CD4-positive, alpha-beta memory T cell (primary cell): ENCODE data around the gene IL23R. TPM values are rescaled to one million over a fixed set of nuclear protein-coding genes. Genes with fewer than 3 reads are reported as not detected.
"Not testable (repeated sequence)": the region's sequence is repeated elsewhere in the genome, so short reads cannot be mapped to it uniquely, and the experiment has no call there.

ENCODE experiments used
- CTCF ChIA-PET: fragments of 350-600 bp; sonication (Branson Sonifier 250); formaldehyde crosslinking; loops from one replicate; lab custom pipeline; 2021; ENCODE audit warnings: inconsistent platforms; ENCODE audit not compliant: partially characterized antibody; lab: Charles Lee
- POLR2A ChIA-PET: fragments of 350-600 bp; sonication (Branson Sonifier 250); formaldehyde crosslinking; loops from one replicate; lab custom pipeline; 2021; ENCODE audit not compliant: partially characterized antibody; lab: Charles Lee
- DNase-seq, 5 donors: peaks; one replicate each; pipeline versions ENCODE4 v3.0.0 to v3.0.0-alpha.2; 2020 to 2022; ENCODE audit warnings: mixed read lengths in 1 of 5
- H3K27ac ChIP-seq: one replicate; pipeline ENCODE4 v1.7.0; 2013; ENCODE audit warnings: low read depth, low read length
- H3K27me3 ChIP-seq: 2 replicates; pipeline ENCODE4 v1.7.0; 2013; ENCODE audit warnings: mild to moderate bottlenecking, low read length, moderate library complexity; ENCODE audit not compliant: insufficient read depth
- H3K36me3 ChIP-seq: 2 replicates; pipeline ENCODE4 v1.7.0; 2013; ENCODE audit warnings: mild to moderate bottlenecking, low read length, moderate library complexity; ENCODE audit not compliant: insufficient read depth
- H3K4me1 ChIP-seq: 2 replicates; pipeline ENCODE4 v1.7.0; 2013; ENCODE audit warnings: mild to moderate bottlenecking, low read length, moderate library complexity; ENCODE audit not compliant: insufficient read depth
- H3K4me3 ChIP-seq, 2 donors: one replicate each; pipeline ENCODE4 v1.7.0; 2013; ENCODE audit warnings: low read length in 2 of 2, mild to moderate bottlenecking in 1 of 2
- H3K9me3 ChIP-seq, 2 donors: one replicate each; pipeline ENCODE4 v1.7.0; 2013; ENCODE audit warnings: low read length in 2 of 2, control low read depth in 1 of 2; ENCODE audit not compliant: control insufficient read depth in 1 of 2
- H3K27ac Mint-ChIP-seq, 7 donors: one replicate each; pipeline ENCODE4 v1.8.0; 2020 to 2021; ENCODE audit warnings: mixed read lengths in 7 of 7, mild to moderate bottlenecking in 6 of 7, inconsistent platforms in 3 of 7, moderate library complexity in 3 of 7
- H3K27me3 Mint-ChIP-seq, 2 donors: one replicate each; pipeline ENCODE4 v1.8.0; 2020 to 2021; ENCODE audit warnings: mixed read lengths in 2 of 2
- H3K36me3 Mint-ChIP-seq, 2 donors: one replicate each; pipeline ENCODE4 v1.8.0; 2020 to 2021; ENCODE audit warnings: mixed read lengths in 2 of 2, inconsistent platforms in 1 of 2, mild to moderate bottlenecking in 1 of 2
- H3K4me1 Mint-ChIP-seq, 4 donors: one replicate each; pipeline ENCODE4 v1.8.0; 2020 to 2021; ENCODE audit warnings: mixed read lengths in 4 of 4, mild to moderate bottlenecking in 1 of 4
- H3K4me3 Mint-ChIP-seq, 8 donors: one replicate each; pipeline ENCODE4 v1.8.0; 2020 to 2021; ENCODE audit warnings: mixed read lengths in 8 of 8, mild to moderate bottlenecking in 7 of 8, moderate library complexity in 6 of 8, inconsistent platforms in 3 of 8
- H3K9me3 Mint-ChIP-seq, 8 donors: one replicate each; pipeline ENCODE4 v1.8.0; 2020 to 2021; ENCODE audit warnings: mixed read lengths in 8 of 8, mild to moderate bottlenecking in 5 of 8, inconsistent platforms in 3 of 8, moderate library complexity in 1 of 8
- intact Hi-C: fragments of 100-400 bp; cut with micrococcal nuclease; formaldehyde crosslinking; loops from one replicate; pipeline ENCODE4 v1.15.1; 2023
- polyA plus RNA-seq, 2 donors: library from polyadenylated mRNA; unstranded; fragments of 300-500 nt; fragmentation: Illumina TruSeq; gene quantifications; one replicate each; pipeline ENCODE4 v1.2.3, GENCODE V29; 2021
- total RNA-seq, 2 experiments: library from RNA; stranded (reverse); gene quantifications; one replicate each; pipeline ENCODE4 v1.2.3, GENCODE V29; 2021

IL23R gene
- total and polyA plus RNA-seq, 4 experiments from 2014 or later, result 0.47 to 2.6 (median 1.5) TPM

DNA sequence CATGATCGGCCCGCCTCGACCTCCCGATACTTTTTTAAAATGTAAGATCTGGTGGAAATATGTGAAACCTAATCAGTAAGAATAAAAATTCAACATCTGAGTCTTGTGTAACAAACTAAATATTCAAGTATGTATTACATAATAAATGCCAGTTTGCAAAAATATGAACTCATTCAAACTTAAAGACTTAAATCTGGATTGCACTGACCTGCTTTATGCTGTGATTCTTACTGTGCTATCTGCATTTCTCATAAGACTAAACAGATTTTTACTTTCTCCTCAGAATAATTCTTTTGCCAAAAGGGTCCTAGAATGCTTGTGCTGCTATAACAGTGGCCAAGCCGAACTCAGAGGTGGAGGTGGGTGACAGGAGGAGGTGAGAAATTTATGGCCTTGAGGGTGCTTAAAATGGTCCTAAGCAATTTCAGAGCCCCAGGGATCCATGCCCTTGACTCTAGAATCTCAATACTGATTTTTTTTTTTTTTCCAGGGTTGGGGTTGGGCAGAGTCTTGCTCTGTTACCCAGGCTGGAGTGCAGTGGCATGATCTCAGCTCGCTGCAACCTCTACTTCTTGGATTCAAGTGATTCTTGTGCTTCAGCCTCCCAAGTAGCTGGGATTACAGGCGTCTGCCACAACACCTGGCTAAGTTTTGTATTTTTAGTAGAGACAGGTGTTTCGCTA lies 38.2 kb downstream of the IL23R start:
- Histone ChIP-seq H3K4me3 (no peak overlapping the region), H3K36me3 (no peaks in the 10 kb centered on the region), H3K27ac (no peak overlapping the region), H3K9me3 (no peaks in the 10 kb centered on the region), H3K4me1 (no peaks in the 10 kb centered on the region), H3K27me3 (no peaks in the 10 kb centered on the region)
- POLR2A ChIA-PET, result no interaction called here
- Mint-ChIP-seq H3K9me3 (no peaks in the 10 kb centered on the region), H3K27me3 (peaks cover 0 to 1% of the 10 kb centered on the region in 2 donors), H3K27ac (no peak overlapping the region), H3K4me3 (no peak overlapping the region), H3K36me3 (no peaks in the 10 kb centered on the region), H3K4me1 (no peaks in the 10 kb centered on the region)
- CTCF ChIA-PET, result interaction anchor here (1.0 to 2.1 kb wide), 2 partner anchors 9 to 55 kb away, joined by 3 to 10 read pairs; no protein-coding TSS in a partner anchor
- intact Hi-C loops, result no loop called here
- DNase-seq, result no peak

DNA sequence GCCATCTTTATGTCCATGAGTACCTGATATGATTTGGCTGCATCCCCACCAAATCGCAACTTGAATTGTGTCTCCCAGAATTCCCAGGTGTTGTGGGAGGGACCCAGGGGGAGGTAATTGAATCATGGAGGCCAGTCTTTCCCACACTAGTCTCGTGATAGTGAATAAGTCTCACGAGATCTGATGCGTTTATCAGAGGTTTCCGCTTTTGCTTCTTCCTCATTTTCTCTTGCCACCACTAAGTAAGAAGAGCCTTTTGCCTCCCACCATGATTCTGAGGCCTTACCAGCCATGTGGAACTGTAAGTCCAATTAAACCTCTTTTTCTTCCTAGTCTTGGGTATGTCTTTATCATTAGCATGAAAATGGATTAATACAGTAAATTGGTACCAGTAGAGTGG lies 41.1 kb downstream of the IL23R start:
- H3K36me3 Mint-ChIP-seq, H3K9me3 ChIP-seq, H3K36me3 ChIP-seq, H3K27ac ChIP-seq, H3K27me3 ChIP-seq, H3K27me3 Mint-ChIP-seq, intact Hi-C loops, H3K27ac Mint-ChIP-seq, DNase-seq, H3K9me3 Mint-ChIP-seq, H3K4me3 ChIP-seq, POLR2A ChIA-PET, H3K4me3 Mint-ChIP-seq: not testable (repeated sequence)
- H3K4me1 Mint-ChIP-seq, result peaks cover 6 to 11% (median 9%) of the 10 kb centered on the region in 4 donors
- CTCF ChIA-PET, result interaction anchor here (0.6 to 1.2 kb wide), 2 partner anchors 37 to 59 kb away, joined by 3 read pairs; no protein-coding TSS in a partner anchor
- H3K4me1 ChIP-seq, result peaks cover 13% of the 10 kb centered on the region

DNA sequence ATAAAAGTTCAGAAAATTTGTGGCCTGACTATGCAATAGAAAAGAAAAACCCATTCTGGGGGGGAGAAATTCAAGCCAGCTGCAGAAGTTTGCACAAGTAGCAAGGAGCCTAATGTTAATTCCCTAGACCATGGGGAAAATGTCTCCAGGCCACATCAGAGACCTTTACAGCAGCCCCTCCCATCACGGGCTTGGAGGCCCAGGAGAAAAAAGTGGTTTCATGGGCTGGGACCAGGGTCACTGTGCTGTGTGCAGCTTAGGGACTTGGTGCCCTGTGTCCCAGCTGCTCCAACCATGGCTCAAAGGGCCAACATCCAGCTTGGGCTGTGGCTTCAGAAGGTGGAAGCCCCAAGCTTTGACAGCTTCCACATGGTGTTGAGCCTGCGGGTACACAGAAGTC lies 42.0 kb downstream of the IL23R start:
- intact Hi-C loops, result no loop called here
- POLR2A ChIA-PET, result no interaction called here
- CTCF ChIA-PET, result interaction anchor here (1.2 to 8.9 kb wide), 5 partner anchors 17 to 444 kb away, joined by 3 to 212 read pairs (median 67); no protein-coding TSS in a partner anchor

DNA sequence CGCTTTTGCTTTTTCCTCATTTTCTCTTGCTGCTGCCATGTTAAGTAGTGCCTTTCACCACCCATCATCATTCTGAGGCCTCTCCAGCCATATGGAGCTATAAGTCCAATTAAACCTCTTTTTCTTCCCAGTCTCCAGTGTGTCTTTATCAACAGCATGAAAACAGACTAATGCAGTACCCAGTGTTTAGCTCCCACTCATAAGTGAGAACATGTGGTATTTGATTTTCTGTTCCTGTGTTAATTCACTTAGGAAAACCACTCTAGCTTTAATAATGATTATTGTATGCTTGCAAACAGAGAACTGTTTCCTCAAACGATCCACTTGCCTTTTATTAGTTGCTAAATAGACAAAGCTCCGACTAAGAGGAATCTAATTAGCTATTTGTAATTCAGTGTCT lies 43.3 kb downstream of the IL23R start:
- H3K4me1 Mint-ChIP-seq, result peaks cover 10 to 18% (median 14%) of the 10 kb centered on the region in 4 donors
- peaks cover 14% of the 10 kb centered on the region for H3K4me1 ChIP-seq
- H3K27me3 ChIP-seq, result no peaks in the 10 kb centered on the region
- H3K4me3 ChIP-seq, result no peak overlapping the region
- no peaks in the 10 kb centered on the region for H3K9me3 ChIP-seq
- ChIA-PET CTCF (interaction anchor here (1.2 to 8.9 kb wide), 10 partner anchors 9 to 445 kb away, joined by 3 to 212 read pairs (median 17); no protein-coding TSS in a partner anchor), POLR2A (interaction anchor here (1.9 kb wide), 1 partner anchor 156 kb away, joined by 5 read pairs; the partner anchor contains the start of gene SLC35D1)
- H3K27ac Mint-ChIP-seq, result no peak overlapping the region
- intact Hi-C loops, result no loop called here
- peaks cover 0 to 1% of the 10 kb centered on the region in 2 donors for H3K27me3 Mint-ChIP-seq
- no peak for DNase-seq
- H3K36me3 ChIP-seq, result no peaks in the 10 kb centered on the region
- no peaks in the 10 kb centered on the region for H3K36me3 Mint-ChIP-seq
- H3K27ac ChIP-seq, result no peak overlapping the region
- no peaks in the 10 kb centered on the region for H3K9me3 Mint-ChIP-seq
- H3K4me3 Mint-ChIP-seq, result no peak overlapping the region

More for the DNA sequence above, 42.0 kb downstream of the IL23R start:
- Mint-ChIP-seq H3K9me3 (no peaks in the 10 kb centered on the region), H3K27me3 (peaks cover 0 to 1% of the 10 kb centered on the region in 2 donors), H3K4me3 (no peak overlapping the region), H3K4me1 (peaks cover 9 to 17% (median 12%) of the 10 kb centered on the region in 4 donors), H3K36me3 (no peaks in the 10 kb centered on the region), H3K27ac (no peak overlapping the region)
- H3K9me3 ChIP-seq, result no peaks in the 10 kb centered on the region
- H3K36me3 ChIP-seq, result no peaks in the 10 kb centered on the region
- no peak overlapping the region for H3K27ac ChIP-seq
- no peak for DNase-seq
- no peaks in the 10 kb centered on the region for H3K27me3 ChIP-seq
- peaks cover 14% of the 10 kb centered on the region for H3K4me1 ChIP-seq
- H3K4me3 ChIP-seq, result no peak overlapping the region

DNA sequence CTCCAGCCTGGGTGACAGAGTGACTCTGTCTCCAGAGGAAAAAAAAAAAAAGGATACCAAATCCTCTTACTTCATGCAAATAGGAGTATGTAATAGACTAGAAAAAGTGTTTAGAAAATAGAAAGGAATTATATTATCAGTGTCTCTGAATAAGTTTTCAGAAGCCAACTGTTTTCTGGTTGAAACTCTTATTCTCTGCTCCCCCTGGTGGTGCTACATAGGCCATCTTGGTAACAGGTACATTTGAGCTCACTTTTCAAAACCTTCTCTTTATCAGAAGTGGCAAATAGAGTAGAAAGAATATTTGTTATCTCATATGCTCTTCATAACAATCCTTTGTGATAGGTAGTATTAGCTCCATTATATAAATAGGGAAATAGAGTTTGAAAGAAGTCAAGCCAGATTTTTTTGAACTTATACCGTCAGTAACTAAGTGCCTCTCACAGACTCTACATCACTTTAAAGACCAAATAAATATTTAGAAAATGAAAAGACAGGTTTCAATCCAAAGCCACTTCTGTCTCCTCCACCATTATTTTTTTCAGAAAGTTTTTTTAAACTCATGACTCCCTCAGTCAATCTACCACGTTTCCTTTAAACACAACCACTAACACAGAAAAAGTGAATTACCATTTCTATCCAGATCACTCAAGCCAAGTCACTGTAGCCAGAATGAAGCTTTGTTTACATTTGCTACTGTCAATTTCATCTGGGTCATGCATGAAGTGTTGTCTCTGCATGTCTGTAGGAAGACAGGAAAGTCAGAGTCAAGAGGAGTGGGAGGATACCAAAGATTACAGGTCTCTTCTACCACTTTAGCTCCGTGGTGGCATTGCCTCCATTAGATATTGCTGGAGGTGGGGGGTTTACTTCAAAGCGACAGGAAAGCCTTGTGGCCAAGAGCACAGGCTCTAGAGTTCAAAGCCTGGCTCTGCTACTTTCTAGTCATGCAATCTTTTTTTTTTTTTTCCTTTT lies 45.6 kb downstream of the IL23R start:
- Histone ChIP-seq H3K27me3 (no peaks in the 10 kb centered on the region), H3K4me1 (peaks cover 14% of the 10 kb centered on the region), H3K9me3 (no peaks in the 10 kb centered on the region), H3K27ac (no peak overlapping the region), H3K36me3 (no peaks in the 10 kb centered on the region), H3K4me3 (no peak overlapping the region)
- intact Hi-C loops, result loop anchor here (1.0 to 5.0 kb wide), 4 partner anchors 40 to 216 kb away; no protein-coding TSS in a partner anchor
- Mint-ChIP-seq H3K4me3 (peak overlapping the region in 3 of 8 donors; percentile 0 to 7 (median 0)), H3K36me3 (no peaks in the 10 kb centered on the region), H3K27me3 (no peaks in the 10 kb centered on the region), H3K27ac (peak overlapping the region in 5 of 7 donors; percentile 0 to 68 (median 4)), H3K9me3 (no peaks in the 10 kb centered on the region), H3K4me1 (peaks cover 10 to 18% (median 14%) of the 10 kb centered on the region in 4 donors)
- ChIA-PET CTCF (interaction anchor here (0.7 to 8.9 kb wide), 48 partner anchors 9 to 455 kb away, joined by 3 to 212 read pairs (median 4); partner anchors contain the start of genes C1orf141 and MIER1), POLR2A (interaction anchor here (0.7 to 1.1 kb wide), 3 partner anchors 68 to 216 kb away, joined by 3 to 5 read pairs (median 4); partner anchors contain the start of gene SLC35D1)
- peak; percentile 50 to 61 (median 53) for DNase-seq

DNA sequence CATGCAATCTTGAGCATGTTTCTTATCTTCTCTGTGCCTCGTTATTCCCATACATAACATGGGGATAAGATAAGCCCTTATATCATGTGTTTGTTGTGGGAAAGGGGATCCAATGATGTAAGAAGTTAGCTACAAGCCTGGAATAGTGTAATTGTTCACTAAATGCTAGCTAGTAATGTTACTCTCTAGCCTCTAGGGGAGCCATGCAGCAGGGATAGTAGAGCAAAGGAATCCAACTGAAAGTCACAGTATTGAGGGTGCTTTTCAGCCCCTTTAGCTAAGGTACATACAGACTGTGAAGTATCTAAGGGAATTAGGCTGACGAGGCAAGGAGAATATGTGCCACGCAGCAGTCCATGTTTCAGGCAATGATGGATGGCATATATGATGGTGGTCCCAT lies 46.9 kb downstream of the IL23R start:
- CTCF ChIA-PET, result interaction anchor here (0.9 to 8.9 kb wide), 33 partner anchors 7 to 1292 kb away, joined by 3 to 212 read pairs (median 10); partner anchors contain the start of gene C1orf141
- no peak overlapping the region for H3K4me3 ChIP-seq

More for the DNA sequence above, 46.9 kb downstream of the IL23R start:
- Histone ChIP-seq H3K27ac (no peak overlapping the region), H3K27me3 (no peaks in the 10 kb centered on the region), H3K4me1 (peaks cover 14% of the 10 kb centered on the region), H3K9me3 (no peaks in the 10 kb centered on the region), H3K36me3 (no peaks in the 10 kb centered on the region)
- Mint-ChIP-seq H3K27me3 (no peaks in the 10 kb centered on the region), H3K4me1 (peaks cover 10 to 18% (median 14%) of the 10 kb centered on the region in 4 donors), H3K36me3 (no peaks in the 10 kb centered on the region), H3K9me3 (no peaks in the 10 kb centered on the region), H3K27ac (no peak overlapping the region), H3K4me3 (no peak overlapping the region)
- intact Hi-C loops, result loop anchor here (1.0 to 5.0 kb wide), 3 partner anchors 41 to 448 kb away; no protein-coding TSS in a partner anchor
- DNase-seq, result no peak
- POLR2A ChIA-PET, result interaction anchor here (0.7 kb wide), 1 partner anchor 172 kb away, joined by 3 read pairs; no protein-coding TSS in a partner anchor
